ENCODE results near the gene KIF18A.

DNA sequence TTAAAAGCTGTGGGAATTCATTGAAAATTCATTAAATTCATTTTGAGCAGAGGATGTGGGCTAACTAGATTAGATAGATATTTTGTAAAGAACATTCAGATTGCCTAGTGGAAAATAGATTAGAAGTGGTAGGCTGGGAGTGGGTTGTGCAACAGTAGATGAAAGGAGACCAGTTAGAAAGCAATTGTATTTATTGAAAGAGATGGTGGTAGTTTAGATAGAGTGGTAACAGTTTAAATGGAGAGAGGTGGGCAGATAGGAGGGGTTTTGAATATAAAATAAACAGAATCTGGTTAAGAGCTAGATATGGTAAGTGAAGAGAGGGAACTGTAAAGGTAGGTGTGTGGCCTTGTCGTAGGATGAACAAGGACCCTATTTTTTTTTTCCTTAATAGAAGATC lies 34.8 kb upstream of the KIF18A start:
- TF ChIP-seq, protein P1, sequence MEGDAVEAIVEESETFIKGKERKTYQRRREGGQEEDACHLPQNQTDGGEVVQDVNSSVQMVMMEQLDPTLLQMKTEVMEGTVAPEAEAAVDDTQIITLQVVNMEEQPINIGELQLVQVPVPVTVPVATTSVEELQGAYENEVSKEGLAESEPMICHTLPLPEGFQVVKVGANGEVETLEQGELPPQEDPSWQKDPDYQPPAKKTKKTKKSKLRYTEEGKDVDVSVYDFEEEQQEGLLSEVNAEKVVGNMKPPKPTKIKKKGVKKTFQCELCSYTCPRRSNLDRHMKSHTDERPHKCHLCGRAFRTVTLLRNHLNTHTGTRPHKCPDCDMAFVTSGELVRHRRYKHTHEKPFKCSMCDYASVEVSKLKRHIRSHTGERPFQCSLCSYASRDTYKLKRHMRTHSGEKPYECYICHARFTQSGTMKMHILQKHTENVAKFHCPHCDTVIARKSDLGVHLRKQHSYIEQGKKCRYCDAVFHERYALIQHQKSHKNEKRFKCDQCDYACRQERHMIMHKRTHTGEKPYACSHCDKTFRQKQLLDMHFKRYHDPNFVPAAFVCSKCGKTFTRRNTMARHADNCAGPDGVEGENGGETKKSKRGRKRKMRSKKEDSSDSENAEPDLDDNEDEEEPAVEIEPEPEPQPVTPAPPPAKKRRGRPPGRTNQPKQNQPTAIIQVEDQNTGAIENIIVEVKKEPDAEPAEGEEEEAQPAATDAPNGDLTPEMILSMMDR (IDR thresholded peaks at IDR 0.05; ENCODE audit: insufficient read depth, low read length) = no peak
- no peak for TF ChIP-seq POLR2AphosphoS5 (IDR thresholded peaks at IDR 0.05; ENCODE audit: low read depth)
